CD4-positive, alpha-beta T cell treated with Interleukin-15 for 1 hour (primary cell): ENCODE measurements around the gene GUCY2F.

Experiments used
- DNase-seq: peaks from one replicate; pipeline ENCODE4 v3.0.0-alpha.2; 2020

Gene GUCY2F

DNA sequence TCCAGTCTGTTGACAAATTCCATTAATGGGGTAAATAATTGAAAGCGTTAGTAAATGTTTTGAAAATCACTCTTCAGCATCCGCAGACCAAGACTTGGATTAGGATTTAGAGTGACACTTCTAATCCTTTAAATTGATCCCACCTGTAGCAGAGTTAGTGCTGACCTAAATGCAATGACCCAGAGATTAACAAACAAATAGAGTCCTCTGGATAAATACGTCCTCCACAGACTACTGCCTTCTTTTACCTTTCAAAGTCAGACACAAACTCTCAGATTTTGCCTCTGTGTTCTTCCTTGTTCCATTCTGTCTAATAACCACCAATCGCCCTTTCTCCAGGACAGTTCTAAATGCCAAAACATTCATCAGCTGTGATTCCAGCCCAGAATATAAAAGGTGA lies at the start of gene GUCY2F:
Gene GUCY2F, minus strand, starts transcription at position 101 of the 400 bp plus-strand sequence. CDS start 6,150 bp downstream, outside the sequence.
- no peak for DNase-seq

- no peak for DNase-seq
Measured at GRCh38 chrX:109519001-109519400, 37.1 kb upstream of the GUCY2F start.

DNA sequence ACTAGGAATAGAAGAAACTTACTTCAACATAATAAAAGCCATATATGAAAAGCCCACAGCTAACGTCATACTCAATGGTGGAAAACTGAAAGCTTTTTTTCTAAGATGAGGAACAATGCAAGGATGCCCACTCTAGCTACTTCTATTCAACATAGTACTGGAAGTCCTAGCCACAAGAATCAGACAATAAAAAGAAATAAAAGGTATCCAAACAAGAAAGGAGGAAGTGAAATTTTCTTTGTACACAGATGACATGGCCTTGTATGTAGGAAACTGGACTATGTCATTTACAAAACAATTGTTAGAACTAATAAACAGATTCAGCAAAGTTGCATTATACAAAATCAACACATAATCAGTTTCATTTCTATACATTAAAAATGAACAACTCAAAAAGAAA lies 29.2 kb upstream of the GUCY2F start:
- no peak for DNase-seq

GRCh38 chrX:109508915-109509314 lies 27.0 kb upstream of the GUCY2F start:
- no peak for DNase-seq

- no peak for DNase-seq
Measured at GRCh38 chrX:109501176-109501575, 19.3 kb upstream of the GUCY2F start.

- no peak for DNase-seq
Measured at GRCh38 chrX:109498434-109498833, 16.5 kb upstream of the GUCY2F start.

DNA sequence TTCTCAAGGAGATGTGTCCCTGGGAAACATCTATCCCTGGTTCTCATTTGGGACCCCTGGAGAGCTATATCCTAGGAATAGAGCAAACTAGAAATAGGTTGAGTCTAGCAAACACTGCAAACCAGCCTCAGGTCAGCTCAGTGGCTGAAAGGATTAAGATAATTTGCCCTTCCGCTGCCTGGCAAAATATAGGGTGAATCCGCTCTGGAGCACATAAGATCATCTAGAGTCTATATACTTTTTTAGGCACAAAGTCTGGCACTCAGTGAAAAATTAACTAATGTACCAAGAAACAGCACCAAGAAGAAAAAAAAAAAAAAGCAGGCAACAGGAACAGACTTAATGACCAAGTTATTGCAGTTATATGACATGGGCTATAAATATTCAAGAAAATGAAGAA lies 7.3 kb upstream of the GUCY2F start:
- no peak for DNase-seq

- DNase-seq = no peak
Measured at GRCh38 chrX:109487640-109488039, 5.8 kb upstream of the GUCY2F start.

DNA sequence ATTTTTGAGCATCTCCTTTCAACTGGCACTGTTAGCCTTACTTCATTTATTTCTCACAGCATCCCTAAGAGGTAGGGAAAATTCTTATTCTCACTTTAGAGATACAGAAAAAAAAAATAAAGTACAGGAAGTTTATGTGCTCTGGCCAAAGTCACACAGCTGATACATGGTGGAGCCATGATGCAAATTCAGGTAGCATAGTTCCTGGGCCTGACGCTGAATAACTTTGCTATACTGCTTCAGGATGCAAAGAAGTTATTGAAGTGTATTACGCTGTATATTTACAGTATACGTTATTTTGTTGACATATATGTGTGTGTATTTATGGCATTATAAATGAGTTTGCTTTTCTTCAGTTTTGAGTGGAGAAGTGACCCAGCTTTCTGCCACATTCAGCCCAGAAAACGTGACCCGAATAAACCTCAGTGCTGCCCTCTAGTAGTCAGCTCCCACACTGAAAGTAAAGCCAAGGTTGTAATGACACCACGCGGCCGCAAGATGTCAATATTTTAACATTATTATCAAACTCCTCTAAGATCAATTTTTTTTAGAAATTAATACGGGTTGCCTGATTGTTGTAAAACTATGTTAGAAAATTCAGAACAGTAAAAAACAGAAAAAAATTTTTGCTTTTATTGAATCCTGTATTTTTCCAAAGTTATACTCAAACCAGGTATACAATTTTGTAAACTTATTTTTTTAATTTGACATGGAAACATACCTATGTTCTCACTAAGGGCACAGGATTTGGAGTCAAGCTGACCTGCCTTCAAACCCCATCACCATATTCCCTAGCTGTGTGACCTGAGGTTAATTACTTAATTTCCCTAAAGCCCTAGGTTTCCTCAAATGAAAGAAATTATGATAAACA lies 3.8 kb upstream of the GUCY2F start:
- DNase-seq = peak; percentile 61

DNA sequence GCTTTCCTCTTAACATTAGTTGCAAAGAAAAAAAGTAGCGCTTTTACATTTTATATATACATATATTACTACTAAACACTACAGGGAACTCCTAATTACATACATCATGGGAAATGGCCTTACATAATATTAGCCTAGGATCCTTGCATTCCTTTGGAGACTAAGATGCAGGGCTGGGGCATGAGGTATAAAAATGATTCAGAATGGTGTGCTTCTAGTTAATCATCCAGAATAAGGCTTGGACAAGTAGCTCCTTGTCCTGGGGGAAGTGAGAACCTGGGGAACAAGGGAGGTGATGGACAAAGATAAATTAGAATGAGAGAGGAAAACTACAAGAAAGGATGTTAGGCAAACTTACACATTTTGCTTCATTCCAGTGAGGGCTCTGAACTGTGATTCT lies 3.0 kb upstream of the GUCY2F start:
- DNase-seq = no peak

- DNase-seq = no peak
Measured at GRCh38 chrX:109475174-109475891, 6.6 kb downstream of the GUCY2F start.

- DNase-seq = no peak
Measured at GRCh38 chrX:109472939-109473735, 8.7 kb downstream of the GUCY2F start.

DNA sequence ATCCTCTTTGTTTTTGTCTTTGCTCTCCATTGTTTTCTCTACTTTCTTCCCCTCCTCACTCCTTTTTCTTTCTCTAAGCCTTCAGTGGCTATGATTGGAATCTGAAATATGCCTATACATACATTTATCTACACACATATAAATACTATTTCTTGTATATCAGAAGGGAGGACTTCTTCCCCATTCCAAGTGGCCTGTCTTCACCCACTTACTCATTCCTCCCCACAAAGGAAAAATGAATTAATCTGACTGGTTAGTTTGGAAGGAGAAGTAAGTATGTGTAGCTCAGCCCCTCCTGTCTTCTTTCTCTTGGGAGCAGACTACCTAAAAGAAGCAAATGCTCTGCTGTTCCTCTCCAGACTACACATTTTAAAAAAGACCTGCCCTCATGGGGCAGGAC lies 17.7 kb downstream of the GUCY2F start:
- DNase-seq = no peak

DNA sequence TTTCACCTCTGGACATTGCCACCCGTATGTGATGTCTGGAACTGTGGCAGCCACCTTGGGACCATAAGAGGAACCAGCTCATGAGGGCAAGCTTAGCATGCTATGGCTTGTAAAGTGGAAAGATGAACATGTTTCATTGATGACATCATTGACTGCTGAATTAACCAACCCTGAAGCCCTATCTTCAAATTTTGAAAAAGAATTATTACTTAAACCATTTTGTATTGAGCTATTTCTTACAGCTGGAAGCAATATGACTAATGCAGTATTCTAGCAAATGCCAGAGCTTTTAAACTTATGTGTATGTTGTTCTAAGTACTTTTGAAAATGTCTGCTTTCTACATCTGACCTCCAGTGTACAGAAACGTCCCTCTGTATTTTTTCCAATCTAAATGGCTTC lies 18.1 kb downstream of the GUCY2F start:
- DNase-seq = no peak

GRCh38 chrX:109448282-109448938 lies 33.5 kb downstream of the GUCY2F start:
- DNase-seq = no peak

- no peak for DNase-seq
Measured at GRCh38 chrX:109441266-109441665, 40.6 kb downstream of the GUCY2F start.

- no peak for DNase-seq
Measured at GRCh38 chrX:109440475-109440874, 41.4 kb downstream of the GUCY2F start.

DNA sequence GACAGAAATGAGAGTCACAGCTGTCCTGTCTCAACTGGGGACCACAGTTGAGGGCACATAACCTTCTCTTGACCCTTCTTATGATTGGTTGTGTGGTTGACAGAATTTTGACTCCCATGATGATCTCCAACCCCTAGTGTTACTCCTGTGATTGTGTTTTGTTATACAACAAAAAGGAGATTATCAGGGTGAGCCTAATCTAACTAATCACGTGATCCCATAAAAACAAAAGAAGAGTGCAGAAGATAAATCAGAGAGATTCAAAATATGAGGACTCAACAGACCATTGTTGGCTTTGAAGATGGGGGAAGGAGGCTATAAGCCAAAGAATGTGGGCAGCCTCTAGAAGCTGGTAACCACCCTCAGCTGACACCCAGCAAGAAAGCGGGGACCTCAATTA lies 72.7 kb downstream of the GUCY2F start:
- no peak for DNase-seq

DNA sequence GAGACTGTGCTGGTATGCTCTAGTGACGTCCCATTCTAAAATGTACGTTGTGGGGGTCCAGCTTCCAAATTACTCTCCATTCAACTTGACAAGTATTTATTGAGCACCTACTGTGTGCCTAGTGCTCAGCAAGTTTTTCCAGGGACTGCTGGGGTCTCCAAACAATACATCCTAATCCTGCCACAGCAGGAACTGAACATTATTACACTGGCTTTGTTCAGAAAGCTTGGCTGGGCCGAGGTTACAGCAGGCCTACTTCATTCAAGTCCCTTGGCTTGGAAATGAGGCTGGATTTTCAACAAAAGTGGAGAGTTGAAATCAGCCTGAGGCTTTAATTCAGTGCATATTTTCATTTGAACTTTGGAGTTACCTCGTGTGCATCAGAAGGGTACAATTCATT lies 78.0 kb downstream of the GUCY2F start:
- DNase-seq = no peak

DNA sequence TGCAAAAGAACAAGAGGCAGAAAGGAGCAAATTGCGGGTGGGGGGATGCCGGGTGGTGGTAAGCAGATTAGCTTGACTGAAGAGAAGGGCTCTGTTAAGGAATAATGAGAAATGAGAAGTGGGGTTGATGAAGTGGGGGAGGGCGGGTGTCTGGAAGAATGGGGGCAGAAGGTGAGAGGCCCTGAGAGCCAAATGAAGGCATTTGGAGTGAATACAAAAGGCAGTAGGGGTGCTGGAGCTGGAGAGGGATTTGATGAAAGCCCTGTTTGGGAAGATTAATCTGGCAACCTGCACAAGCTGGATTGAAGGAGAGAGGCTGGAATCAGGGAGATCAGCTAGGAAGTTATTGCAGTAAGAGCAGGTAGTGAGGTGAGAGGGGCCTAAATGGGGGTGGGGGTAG lies 82.1 kb downstream of the GUCY2F start:
- DNase-seq = no peak

GRCh38 chrX:109398833-109399232 lies 83.1 kb downstream of the GUCY2F start:
- DNase-seq = no peak

DNA sequence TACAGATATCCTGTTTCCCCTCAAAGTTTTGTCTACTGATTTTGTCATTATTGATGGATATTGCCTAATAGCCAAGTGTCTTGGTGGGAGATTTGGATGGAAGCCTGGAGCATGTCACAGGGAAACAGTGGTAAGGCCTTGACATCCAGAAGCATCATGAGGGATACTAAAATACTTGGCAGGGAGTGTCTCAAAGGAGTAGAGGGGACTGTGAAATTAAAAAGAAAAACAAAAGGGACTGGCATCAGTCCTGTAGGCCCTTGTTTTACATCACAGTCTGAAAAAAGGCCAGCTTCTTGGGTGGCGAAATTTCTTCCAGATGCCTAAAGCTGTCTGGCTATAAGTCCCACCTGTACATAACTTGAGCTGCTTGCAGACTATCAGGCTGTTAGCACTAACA lies 83.8 kb downstream of the GUCY2F start:
- DNase-seq = no peak

- DNase-seq = no peak
Measured at GRCh38 chrX:109393859-109394258, 88.0 kb downstream of the GUCY2F start.
